Activated T-helper 17 cell treated with anti-CD3 and anti-CD28 coated beads, Interleukin-2, amount 50 U/mL, for 72 hours (primary cell): ENCODE results near the gene TERT. TPM values are rescaled to one million over a fixed set of nuclear protein-coding genes. Genes with fewer than 3 reads are reported as not detected.
"Not testable (repeated sequence)": the region's sequence is repeated elsewhere in the genome, so short reads cannot be mapped to it uniquely, and the experiment has no call there.

Source experiments
- ATAC-seq: fragments of 150-1000 bp; cut with Tn5 transposase; replicated peaks from 2 replicates; pipeline ENCODE4 v1.10.0; 2021; ENCODE audit warnings: mild to moderate bottlenecking, moderate library complexity
- H3K27ac Mint-ChIP-seq: one replicate; pipeline ENCODE4 v1.8.0; 2022; ENCODE audit warnings: mixed read lengths
- H3K27me3 Mint-ChIP-seq: one replicate; pipeline ENCODE4 v1.8.0; 2022; ENCODE audit warnings: mixed read lengths
- H3K36me3 Mint-ChIP-seq: one replicate; pipeline ENCODE4 v1.8.0; 2022; ENCODE audit warnings: low read depth, mild to moderate bottlenecking, mixed read lengths
- H3K4me1 Mint-ChIP-seq: one replicate; pipeline ENCODE4 v1.8.0; 2022; ENCODE audit warnings: mixed read lengths
- H3K4me3 Mint-ChIP-seq: one replicate; pipeline ENCODE4 v1.8.0; 2022; ENCODE audit warnings: mild to moderate bottlenecking, mixed read lengths
- H3K9me3 Mint-ChIP-seq: one replicate; pipeline ENCODE4 v1.8.0; 2022; ENCODE audit warnings: mixed read lengths
- total RNA-seq, 2 donors: library from RNA; stranded (reverse); gene quantifications; one replicate each; pipeline ENCODE4 v1.2.3, GENCODE V29; 2022

Gene TERT
- total RNA-seq, 2 donors from 2014 or later, result 4.6 to 9.1 TPM

GRCh38 chr5:1335540-1336095 is 40.8 kb upstream of the TERT start:
- ATAC-seq, result no peak
- no peaks in the 10 kb centered on the region for H3K4me1 Mint-ChIP-seq
- H3K27ac Mint-ChIP-seq, result peak overlapping the region; percentile 41
- peaks cover 87% of the 10 kb centered on the region for H3K36me3 Mint-ChIP-seq
- no peaks in the 10 kb centered on the region for H3K9me3 Mint-ChIP-seq
- no peak overlapping the region for H3K4me3 Mint-ChIP-seq
- H3K27me3 Mint-ChIP-seq, result no peaks in the 10 kb centered on the region

- ATAC-seq, result no peak
- H3K27me3 Mint-ChIP-seq, result no peaks in the 10 kb centered on the region
- H3K4me3 Mint-ChIP-seq, result no peak overlapping the region
- no peak overlapping the region for H3K27ac Mint-ChIP-seq
- H3K9me3 Mint-ChIP-seq, result no peaks in the 10 kb centered on the region
- peaks cover 87% of the 10 kb centered on the region for H3K36me3 Mint-ChIP-seq
- H3K4me1 Mint-ChIP-seq, result no peaks in the 10 kb centered on the region
Observed at GRCh38 chr5:1334831-1335539, 40.1 kb upstream of the TERT start.

- H3K36me3 Mint-ChIP-seq, result peaks cover 87% of the 10 kb centered on the region
- H3K27ac Mint-ChIP-seq, result no peak overlapping the region
Observed at GRCh38 chr5:1333986-1334385, 39.1 kb upstream of the TERT start.

GRCh38 chr5:1333286-1333685 is 38.4 kb upstream of the TERT start:
- H3K27ac Mint-ChIP-seq, ATAC-seq, H3K4me1 Mint-ChIP-seq, H3K9me3 Mint-ChIP-seq, H3K27me3 Mint-ChIP-seq, H3K4me3 Mint-ChIP-seq: not testable (repeated sequence)
- H3K36me3 Mint-ChIP-seq, result peaks cover 89% of the 10 kb centered on the region

More at GRCh38 chr5:1333986-1334385, 39.1 kb upstream of the TERT start:
- Mint-ChIP-seq H3K27me3 (no peaks in the 10 kb centered on the region), H3K4me1 (no peaks in the 10 kb centered on the region), H3K9me3 (no peaks in the 10 kb centered on the region), H3K4me3 (no peak overlapping the region)
- ATAC-seq, result no peak

GRCh38 chr5:1332461-1333001 is 37.7 kb upstream of the TERT start:
- Mint-ChIP-seq H3K27ac (no peak overlapping the region), H3K4me3 (no peak overlapping the region), H3K36me3 (peaks cover 86% of the 10 kb centered on the region), H3K27me3 (no peaks in the 10 kb centered on the region), H3K4me1 (peaks cover 11% of the 10 kb centered on the region), H3K9me3 (no peaks in the 10 kb centered on the region)
- no peak for ATAC-seq

GRCh38 chr5:1331861-1332405 is 37.1 kb upstream of the TERT start:
- Mint-ChIP-seq H3K4me1 (peaks cover 17% of the 10 kb centered on the region), H3K4me3 (no peak overlapping the region), H3K9me3 (no peaks in the 10 kb centered on the region), H3K27ac (no peak overlapping the region), H3K27me3 (no peaks in the 10 kb centered on the region), H3K36me3 (peaks cover 86% of the 10 kb centered on the region)
- ATAC-seq, result no peak

- Mint-ChIP-seq H3K27ac (no peak overlapping the region), H3K9me3 (no peaks in the 10 kb centered on the region), H3K36me3 (peaks cover 86% of the 10 kb centered on the region), H3K27me3 (no peaks in the 10 kb centered on the region), H3K4me3 (no peak overlapping the region), H3K4me1 (peaks cover 25% of the 10 kb centered on the region)
- ATAC-seq, result no peak
Observed at GRCh38 chr5:1330847-1331831, 36.3 kb upstream of the TERT start.

GRCh38 chr5:1330146-1330846 is 35.4 kb upstream of the TERT start:
- Mint-ChIP-seq H3K9me3 (no peaks in the 10 kb centered on the region), H3K27ac (no peak overlapping the region), H3K4me1 (peaks cover 27% of the 10 kb centered on the region), H3K27me3 (no peaks in the 10 kb centered on the region), H3K36me3 (peaks cover 86% of the 10 kb centered on the region), H3K4me3 (no peak overlapping the region)
- ATAC-seq, result no peak

GRCh38 chr5:1329111-1329579 is 34.3 kb upstream of the TERT start:
- Mint-ChIP-seq H3K27me3 (no peaks in the 10 kb centered on the region), H3K4me3 (no peak overlapping the region), H3K4me1 (peaks cover 27% of the 10 kb centered on the region), H3K36me3 (peaks cover 80% of the 10 kb centered on the region), H3K27ac (peak overlapping the region; percentile 77), H3K9me3 (no peaks in the 10 kb centered on the region)
- no peak for ATAC-seq

- Mint-ChIP-seq H3K36me3 (peaks cover 80% of the 10 kb centered on the region), H3K4me1 (peaks cover 27% of the 10 kb centered on the region), H3K27ac (peak overlapping the region; percentile 77)
- not testable (repeated sequence) for H3K9me3 Mint-ChIP-seq, H3K27me3 Mint-ChIP-seq, H3K4me3 Mint-ChIP-seq, ATAC-seq
Observed at GRCh38 chr5:1328237-1329110, 33.6 kb upstream of the TERT start.

GRCh38 chr5:1326901-1327756 is 32.3 kb upstream of the TERT start:
- H3K27me3 Mint-ChIP-seq, result not testable (repeated sequence)
- H3K27ac Mint-ChIP-seq, result peak overlapping the region; percentile 68

GRCh38 chr5:1326532-1326875 is 31.6 kb upstream of the TERT start:
- not testable (repeated sequence) for H3K4me3 Mint-ChIP-seq, H3K27me3 Mint-ChIP-seq, ATAC-seq, H3K9me3 Mint-ChIP-seq
- H3K27ac Mint-ChIP-seq, result peak overlapping the region; percentile 68
- peaks cover 74% of the 10 kb centered on the region for H3K36me3 Mint-ChIP-seq
- peaks cover 27% of the 10 kb centered on the region for H3K4me1 Mint-ChIP-seq

More at GRCh38 chr5:1326901-1327756, 32.3 kb upstream of the TERT start:
- Mint-ChIP-seq H3K4me1 (peaks cover 27% of the 10 kb centered on the region), H3K36me3 (peaks cover 74% of the 10 kb centered on the region)
- not testable (repeated sequence) for H3K9me3 Mint-ChIP-seq, ATAC-seq, H3K4me3 Mint-ChIP-seq
